ENCODE data around the gene TIGD2.

Gene TIGD2

GRCh38 chr4:89110986-89111832 is at the start of gene TIGD2:
Gene TIGD2 (plus strand): TSS chr4:89111533. CDS start chr4:89112975, 1,442 bp downstream.
- peak; percentile 54 to 82 (median 76) for DNase-seq (ENCODE audit: low read depth in 4 of 4, low spot score in 1 of 4)

- DNase-seq (ENCODE audit: low read depth in 4 of 4, low spot score in 1 of 4): no peak
These were observed 46.5 kb upstream of the TIGD2 start for GRCh38 chr4:89064848-89065247.

GRCh38 chr4:89067417-89067816 is 43.9 kb upstream of the TIGD2 start:
- DNase-seq (ENCODE audit: low read depth in 4 of 4, low spot score in 1 of 4): no peak

GRCh38 chr4:89069481-89069880 is 41.9 kb upstream of the TIGD2 start:
- DNase-seq (ENCODE audit: low read depth in 4 of 4, low spot score in 1 of 4): no peak

GRCh38 chr4:89070041-89070440 is 41.3 kb upstream of the TIGD2 start:
- no peak for DNase-seq (ENCODE audit: low read depth in 4 of 4, low spot score in 1 of 4)

- no peak for DNase-seq (ENCODE audit: low read depth in 4 of 4, low spot score in 1 of 4)
These were observed 40.0 kb upstream of the TIGD2 start for GRCh38 chr4:89071311-89071710.

GRCh38 chr4:89072921-89073320 is 38.4 kb upstream of the TIGD2 start:
- DNase-seq (ENCODE audit: low read depth in 4 of 4, low spot score in 1 of 4): no peak

GRCh38 chr4:89077761-89078160 is 33.6 kb upstream of the TIGD2 start:
- DNase-seq (ENCODE audit: low read depth in 4 of 4, low spot score in 1 of 4): no peak

GRCh38 chr4:89078300-89078699 is 33.0 kb upstream of the TIGD2 start:
- no peak for DNase-seq (ENCODE audit: low read depth in 4 of 4, low spot score in 1 of 4)

GRCh38 chr4:89099034-89099433 is 12.3 kb upstream of the TIGD2 start:
- no peak for DNase-seq (ENCODE audit: low read depth in 4 of 4, low spot score in 1 of 4)

GRCh38 chr4:89099471-89099870 is 11.9 kb upstream of the TIGD2 start:
- no peak for DNase-seq (ENCODE audit: low read depth in 4 of 4, low spot score in 1 of 4)

GRCh38 chr4:89100853-89101252 is 10.5 kb upstream of the TIGD2 start:
- no peak for DNase-seq (ENCODE audit: low read depth in 4 of 4, low spot score in 1 of 4)

GRCh38 chr4:89101256-89102161 is 9.8 kb upstream of the TIGD2 start:
- no peak for DNase-seq (ENCODE audit: low read depth in 4 of 4, low spot score in 1 of 4)

- DNase-seq (ENCODE audit: low read depth in 4 of 4, low spot score in 1 of 4): no peak
These were observed 5.6 kb upstream of the TIGD2 start for GRCh38 chr4:89105726-89106125.

GRCh38 chr4:89108091-89108490 is 3.2 kb upstream of the TIGD2 start:
- no peak for DNase-seq (ENCODE audit: low read depth in 4 of 4, low spot score in 1 of 4)

GRCh38 chr4:89109841-89110540 is 1.3 kb upstream of the TIGD2 start:
- no peak for DNase-seq (ENCODE audit: low read depth in 4 of 4, low spot score in 1 of 4)

GRCh38 chr4:89110541-89110985 is 770 bp upstream of the TIGD2 start:
- DNase-seq (ENCODE audit: low read depth in 4 of 4, low spot score in 1 of 4): no peak

- DNase-seq (ENCODE audit: low read depth in 4 of 4, low spot score in 1 of 4): no peak
These were observed 665 bp downstream of the TIGD2 start for GRCh38 chr4:89111833-89112563.

- DNase-seq (ENCODE audit: low read depth in 4 of 4, low spot score in 1 of 4): no peak
These were observed 2.1 kb downstream of the TIGD2 start for GRCh38 chr4:89113415-89113814.

GRCh38 chr4:89114100-89114499 is 2.8 kb downstream of the TIGD2 start:
- DNase-seq (ENCODE audit: low read depth in 4 of 4, low spot score in 1 of 4): no peak

GRCh38 chr4:89117115-89117514 is 5.8 kb downstream of the TIGD2 start:
- no peak for DNase-seq (ENCODE audit: low read depth in 4 of 4, low spot score in 1 of 4)
